GM19397 (cell line): ENCODE data around the gene CFHR2.

Experiments used
- ATAC-seq: cut with Tn5 transposase; IDR thresholded peaks from one replicate; pipeline ENCODE4 v1.9.1; 2021; ENCODE audit warnings: mild to moderate bottlenecking, moderate library complexity; ENCODE audit not compliant: unreplicated experiment

CFHR2 gene

DNA sequence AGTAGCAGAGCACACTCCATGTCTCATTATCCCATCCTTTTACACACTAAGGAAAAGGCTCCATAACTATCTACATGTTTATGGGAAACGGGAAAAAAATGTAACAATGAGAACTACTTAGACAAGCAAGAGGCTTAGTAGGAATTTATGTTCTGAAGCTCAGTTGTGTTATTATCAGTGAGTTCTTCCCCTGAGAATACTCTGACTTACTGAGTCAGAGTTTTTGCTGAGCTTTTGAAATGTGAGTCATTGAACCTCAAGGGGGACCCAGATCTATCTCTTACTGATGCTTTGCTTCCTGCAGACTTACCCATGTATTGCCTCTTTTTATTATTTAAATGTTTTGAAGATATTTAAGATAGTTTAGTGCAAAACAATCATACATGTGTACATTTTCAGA is 53.9 kb downstream of the CFHR2 start:
- ATAC-seq, result no peak

DNA sequence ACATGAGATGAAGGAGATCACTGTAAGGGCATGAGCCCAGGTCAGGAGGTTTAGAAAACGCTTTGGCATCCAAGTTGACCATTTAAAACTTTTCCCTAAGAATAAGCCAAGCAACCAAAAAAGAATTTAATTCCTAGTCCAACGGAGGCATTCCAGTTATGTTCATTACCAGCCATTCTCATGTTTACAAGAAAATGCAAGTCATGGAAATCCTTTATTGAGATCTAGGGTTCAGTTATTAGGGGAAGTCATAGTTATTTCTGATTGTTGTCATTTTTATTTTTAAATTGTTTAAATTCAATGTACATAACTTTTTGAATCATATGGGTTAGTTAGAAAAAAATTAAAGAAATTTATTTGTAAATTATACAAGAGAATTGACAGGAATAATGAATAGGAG is 58.3 kb downstream of the CFHR2 start:
- ATAC-seq, result no peak

DNA sequence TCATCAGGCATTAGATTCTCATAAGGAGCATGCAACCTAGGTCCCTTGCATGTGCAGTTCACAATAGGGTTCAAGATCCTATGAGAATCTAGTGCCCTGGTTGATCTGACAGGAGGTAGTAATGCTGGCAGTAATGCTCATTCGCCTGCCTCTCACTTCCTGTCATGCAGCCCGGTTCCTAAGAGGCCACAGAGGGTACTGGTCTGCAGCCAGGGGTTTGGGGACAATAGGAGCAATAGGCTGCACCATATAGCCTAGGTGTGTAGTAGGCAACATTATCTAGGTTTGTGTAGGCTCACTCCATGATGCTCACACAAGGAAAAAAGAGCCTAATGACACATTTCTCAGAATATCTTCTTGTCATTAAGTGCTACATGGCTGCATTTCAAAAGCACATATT is 59.6 kb downstream of the CFHR2 start:
- no peak for ATAC-seq

DNA sequence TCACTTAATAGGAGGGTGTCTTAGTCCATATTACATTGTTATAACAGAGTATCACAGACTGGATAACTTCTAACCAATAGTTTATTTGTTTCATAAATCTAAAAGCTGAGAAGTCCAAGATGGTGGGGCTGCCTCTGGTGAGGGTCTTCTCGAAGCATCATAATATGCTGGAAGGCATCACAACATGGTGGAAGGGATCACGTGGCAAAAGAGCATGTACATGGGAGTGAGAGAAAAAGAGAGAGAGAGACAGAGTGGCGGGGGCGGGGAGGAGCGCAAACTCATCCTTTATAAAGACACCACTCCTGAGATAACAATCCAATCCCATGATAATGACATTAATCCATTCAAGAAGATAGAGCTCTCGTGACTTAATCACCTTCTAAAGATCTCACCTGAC is 65.3 kb downstream of the CFHR2 start:
- ATAC-seq, result no peak
